PC-3 (cell line): Measurements from ENCODE around the gene NCAPH2. TPM values are rescaled to one million over a fixed set of nuclear protein-coding genes. Genes with fewer than 3 reads are reported as not detected.
"Not testable (repeated sequence)": the region's sequence is repeated elsewhere in the genome, so short reads cannot be mapped to it uniquely, and the experiment has no call there.

Experiments used
- ATAC-seq: fragments of 200-7000 bp; cut with Tn5 transposase; 2 replicates; pipeline ENCODE4 v1.9.1; 2020; ENCODE audit warnings: mild to moderate bottlenecking, moderate library complexity
- BruUV-seq: library from RNA; stranded (reverse); fragments of 400-500 nt; replicated peaks from 2 replicates; lab custom pipeline; 2021; lab: Mats Ljungman, UMichigan
- CTCF ChIA-PET: fragments of 300-600 bp; sonication (Branson Sonifier 250); formaldehyde crosslinking; loops from one replicate; lab custom pipeline; 2022; ENCODE audit warnings: antibody characterized with exemption; lab: Charles Lee
- POLR2A ChIA-PET: fragments of 300-600 bp; sonication (Branson Sonifier 250); formaldehyde crosslinking; loops from one replicate; lab custom pipeline; 2022; ENCODE audit warnings: antibody characterized with exemption; ENCODE audit not compliant: unreplicated experiment; lab: Charles Lee
- DNase-seq: peaks from one replicate; pipeline ENCODE4 v3.0.0-alpha.2; 2015
- H2AFZ ChIP-seq: fragments of 300-600 bp; sonication (generic); 2 replicates; pipeline ENCODE4 v1.6.0; 2016; ENCODE audit warnings: antibody characterized with exemption, low read length
- H3F3A ChIP-seq: fragments of 300-600 bp; sonication (generic); one replicate; pipeline ENCODE4 v1.6.0; 2017; ENCODE audit warnings: antibody characterized with exemption, low read length, control low read depth, mild to moderate bottlenecking; ENCODE audit not compliant: unreplicated experiment
- H3K27ac ChIP-seq: fragments of 300-600 bp; sonication (generic); 2 replicates; pipeline ENCODE4 v1.5.1; 2016; ENCODE audit warnings: mild to moderate bottlenecking, low read length
- H3K27me3 ChIP-seq: fragments of 300-600 bp; sonication (generic); 2 replicates; pipeline ENCODE4 v1.6.1; 2016; ENCODE audit warnings: low read length, mixed read lengths
- H3K36me3 ChIP-seq: fragments of 300-600 bp; sonication (generic); 2 replicates; pipeline ENCODE4 v1.6.1; 2016; ENCODE audit warnings: low read depth, mixed run types, low read length, mixed read lengths
- H3K4me1 ChIP-seq: fragments of 300-600 bp; sonication (generic); 2 replicates; pipeline ENCODE4 v1.5.1; 2016; ENCODE audit warnings: low read length; ENCODE audit not compliant: insufficient read depth
- H3K4me2 ChIP-seq: fragments of 300-600 bp; sonication (generic); 2 replicates; pipeline ENCODE4 v1.6.0; 2016; ENCODE audit warnings: low read length
- H3K4me3 ChIP-seq: fragments of 300-600 bp; sonication (generic); 2 replicates; pipeline ENCODE4 v1.5.1; 2016; ENCODE audit warnings: mild to moderate bottlenecking, low read length, mixed read lengths
- H3K79me2 ChIP-seq: fragments of 300-600 bp; sonication (generic); 2 replicates; pipeline ENCODE4 v1.6.1; 2017; ENCODE audit warnings: low read length, mixed read lengths
- H3K9ac ChIP-seq: fragments of 300-600 bp; sonication (generic); 2 replicates; pipeline ENCODE4 v1.6.0; 2016; ENCODE audit warnings: mild to moderate bottlenecking, low read length
- H3K9me2 ChIP-seq: fragments of 300-600 bp; sonication (generic); replicated peaks from 2 replicates; pipeline ENCODE4 v1.6.1; 2016; ENCODE audit warnings: mixed run types, low read length, mixed read lengths
- H3K9me3 ChIP-seq: fragments of 300-600 bp; sonication (generic); 2 replicates; pipeline ENCODE4 v1.6.1; 2016; ENCODE audit warnings: low read length, mixed read lengths
- H4K20me1 ChIP-seq: fragments of 300-600 bp; sonication (generic); 2 replicates; pipeline ENCODE4 v1.6.1; 2016; ENCODE audit warnings: low read length, mixed read lengths
- CTCF ChIP-seq: fragments of 300-600 bp; sonication (generic); conservative IDR thresholded peaks from 2 replicates; pipeline ENCODE4 v1.5.1; 2017; ENCODE audit warnings: antibody characterized with exemption, low read depth, mild to moderate bottlenecking, low read length
- EZH2 ChIP-seq: fragments of 300-600 bp; sonication (generic); IDR thresholded peaks from one replicate; pipeline ENCODE4 v1.6.1; 2017; ENCODE audit warnings: antibody characterized with exemption, mild to moderate bottlenecking, low read length; ENCODE audit not compliant: unreplicated experiment
- EZH2phosphoT487 ChIP-seq: fragments of 300-600 bp; sonication (generic); IDR thresholded peaks from 2 replicates; pipeline ENCODE4 v1.6.1; 2018; ENCODE audit warnings: mild to moderate bottlenecking, antibody characterized with exemption, low read length, borderline replicate concordance
- intact Hi-C: fragments of 100-400 bp; cut with micrococcal nuclease; formaldehyde crosslinking; loops from 2 replicates; pipeline ENCODE4 v1.9.0; 2023
- total RNA-seq: library from RNA; depleted of rRNA; stranded (reverse); fragments of >200 nt; gene quantifications from 2 replicates; pipeline ENCODE4 v1.2.3, GENCODE V29; 2014

NCAPH2 gene
- total RNA-seq, 1 experiment from 2014 or later: 75.4 TPM

DNA sequence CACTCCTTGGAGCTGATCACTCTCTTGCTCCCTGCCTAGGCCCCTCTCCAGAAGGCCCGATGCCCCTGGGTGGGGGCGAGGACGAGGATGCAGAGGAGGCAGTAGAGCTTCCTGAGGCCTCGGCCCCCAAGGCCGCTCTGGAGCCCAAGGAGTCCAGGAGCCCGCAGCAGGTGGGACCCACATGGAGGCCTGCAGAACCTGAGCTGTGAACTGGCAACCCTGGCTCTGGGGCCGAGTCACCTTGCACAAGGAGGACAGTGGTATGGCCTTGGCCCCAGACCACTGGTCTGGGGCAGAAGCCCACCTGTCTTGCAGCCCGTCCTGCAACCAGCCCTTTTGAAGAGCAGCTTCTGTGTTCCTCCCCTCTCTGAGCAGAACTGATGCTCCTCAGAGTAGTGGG is 11.1 kb downstream of the NCAPH2 start:
- peaks cover 6% of the 10 kb centered on the region; the same call in 1 of the 2 replicates for H3K4me1 ChIP-seq
- H3K36me3 ChIP-seq: no peaks in the 10 kb centered on the region; the same call in 1 of the 2 replicates
- H3K4me2 ChIP-seq: no peak overlapping the region
- BruUV-seq: no TSS peak
- no peak overlapping the region for H2AFZ ChIP-seq
- TF ChIP-seq EZH2 (no peak), EZH2phosphoT487 (no peak), CTCF (no peak)
- no peaks in the 10 kb centered on the region for H3K9me3 ChIP-seq
- no peak for DNase-seq
- H3F3A ChIP-seq: no peaks in the 10 kb centered on the region
- H3K27ac ChIP-seq: no peak overlapping the region
- H3K9ac ChIP-seq: no peak overlapping the region
- POLR2A ChIA-PET: no interaction called here
- peaks cover 23% of the 10 kb centered on the region for H3K79me2 ChIP-seq
- ATAC-seq: no peak
- no peak overlapping the region for H3K4me3 ChIP-seq
- no peaks in the 10 kb centered on the region for H3K27me3 ChIP-seq
- no peaks in the 10 kb centered on the region; the same call in 1 of the 2 replicates for H4K20me1 ChIP-seq
- H3K9me2 ChIP-seq: no peaks in the 10 kb centered on the region
- CTCF ChIA-PET: no interaction called here
- intact Hi-C loops: no loop called here

DNA sequence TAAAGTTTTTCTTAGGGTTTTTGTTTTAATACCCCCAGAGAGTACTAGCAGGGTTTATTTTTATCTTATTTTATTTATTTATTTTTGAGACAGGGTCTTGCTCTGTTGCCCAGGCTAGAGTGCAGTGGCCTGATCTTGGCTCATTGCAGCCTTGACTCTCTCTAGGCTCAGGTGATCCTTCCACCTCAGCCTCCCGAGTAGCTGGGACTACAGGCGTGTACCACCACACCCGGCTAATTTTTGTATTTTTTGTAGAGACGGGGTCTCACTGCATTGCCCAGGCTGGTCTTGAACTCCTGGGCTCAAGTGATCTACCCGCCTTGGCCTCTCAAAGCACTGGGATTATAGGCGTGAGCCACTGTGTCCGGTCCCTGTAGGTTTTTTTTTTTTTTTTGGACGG is 12.2 kb downstream of the NCAPH2 start:
- CTCF ChIA-PET, H3K4me2 ChIP-seq, H4K20me1 ChIP-seq, ATAC-seq, H3K9ac ChIP-seq, H3F3A ChIP-seq, intact Hi-C loops, H3K9me2 ChIP-seq, H3K27me3 ChIP-seq, POLR2A ChIA-PET, H3K4me1 ChIP-seq, H3K4me3 ChIP-seq, H3K36me3 ChIP-seq, H2AFZ ChIP-seq, H3K27ac ChIP-seq, H3K9me3 ChIP-seq, DNase-seq, BruUV-seq: not testable (repeated sequence)
- H3K79me2 ChIP-seq: peaks cover 26% of the 10 kb centered on the region

GRCh38 chr22:50520826-50521453 is 12.9 kb downstream of the NCAPH2 start:
- H3K79me2 ChIP-seq: peaks cover 23% of the 10 kb centered on the region

More at GRCh38 chr22:50520826-50521453, 12.9 kb downstream of the NCAPH2 start:
- no TSS peak for BruUV-seq
- ATAC-seq (no peak), DNase-seq (no peak)
- no peak overlapping the region for H3K4me3 ChIP-seq
- H4K20me1 ChIP-seq: no peaks in the 10 kb centered on the region; the same call in 1 of the 2 replicates
- ChIA-PET POLR2A (no interaction called here), CTCF (no interaction called here)
- H3K4me1 ChIP-seq: peaks cover 9% of the 10 kb centered on the region; the same call in 1 of the 2 replicates
- no peak overlapping the region for H3K4me2 ChIP-seq
- TF ChIP-seq EZH2: no peak
- TF ChIP-seq EZH2phosphoT487: no peak
- no peak for TF ChIP-seq CTCF
- no peak overlapping the region for H3K9ac ChIP-seq
- H3K9me3 ChIP-seq: no peaks in the 10 kb centered on the region
- H3K27ac ChIP-seq: no peak overlapping the region
- no peak overlapping the region for H2AFZ ChIP-seq
- intact Hi-C loops: no loop called here
- no peaks in the 10 kb centered on the region; the same call in 1 of the 2 replicates for H3K36me3 ChIP-seq
- H3K9me2 ChIP-seq: no peaks in the 10 kb centered on the region
- no peaks in the 10 kb centered on the region for H3K27me3 ChIP-seq
- H3F3A ChIP-seq: no peaks in the 10 kb centered on the region
